Right lung (tissue), 10 donors: Measurements from ENCODE around the gene LRRC32. TPM values are rescaled to one million over a fixed set of nuclear protein-coding genes. Genes with fewer than 3 reads are reported as not detected.
A peak's percentile ranks its signal among the peaks of the same experiment; 100 is the strongest.

Experiments
- DNase-seq, 2 donors: peaks; one replicate each; pipeline ENCODE4 v3.0.0-alpha.2; 2013
- long read RNA-seq, 8 donors: transcript quantifications; one replicate each; lab custom pipeline, GENCODE V29; 2026
- polyA plus RNA-seq, 5 donors: library from polyadenylated mRNA; unstranded; fragments of 120-200 nt; gene quantifications; one replicate each; pipeline versions ENCODE4 v1.2.1 to v1.2.3, GENCODE V29; 2013; ENCODE audit warnings: inconsistent platforms in 1 of 5, low replicate concordance in 1 of 5; ENCODE audit not compliant: insufficient read length in 5 of 5, insufficient read depth in 1 of 5

LRRC32 gene
- 10 to 100 TPM; 31.6 to 52.3 (median 45.1) TPM for polyA plus RNA-seq
- long read RNA-seq, donor 1, full-length matches to known transcripts, result 26 of 26 reads
- long read RNA-seq, donor 1, partial matches to known transcripts, result 0 of 26 reads
- long read RNA-seq, donor 1, other reads (novel, unspliced or antisense), result 0 of 26 reads
- long read RNA-seq, donor 2, full-length matches to known transcripts, result 3 of 3 reads
- long read RNA-seq, donor 2, partial matches to known transcripts, result 0 of 3 reads
- long read RNA-seq, donor 2, other reads (novel, unspliced or antisense), result 0 of 3 reads
- long read RNA-seq, donor 3, full-length matches to known transcripts, result 4 of 4 reads
- long read RNA-seq, donor 3, partial matches to known transcripts, result 0 of 4 reads
- long read RNA-seq, donor 3, other reads (novel, unspliced or antisense), result 0 of 4 reads
- long read RNA-seq, donor 4, full-length matches to known transcripts, result 9 of 9 reads
- long read RNA-seq, donor 4, partial matches to known transcripts, result 0 of 9 reads
- long read RNA-seq, donor 4, other reads (novel, unspliced or antisense), result 0 of 9 reads
- long read RNA-seq, donor 5, full-length matches to known transcripts, result 9 of 9 reads
- long read RNA-seq, donor 5, partial matches to known transcripts, result 0 of 9 reads
- long read RNA-seq, donor 5, other reads (novel, unspliced or antisense), result 0 of 9 reads
- long read RNA-seq, donor 6, full-length matches to known transcripts, result 14 of 14 reads
- long read RNA-seq, donor 6, partial matches to known transcripts, result 0 of 14 reads
- long read RNA-seq, donor 6, other reads (novel, unspliced or antisense), result 0 of 14 reads
- long read RNA-seq, donor 7, full-length matches to known transcripts, result 16 of 16 reads
- long read RNA-seq, donor 7, partial matches to known transcripts, result 0 of 16 reads
- long read RNA-seq, donor 7, other reads (novel, unspliced or antisense), result 0 of 16 reads
- long read RNA-seq, donor 8, full-length matches to known transcripts, result 3 of 3 reads
- long read RNA-seq, donor 8, partial matches to known transcripts, result 0 of 3 reads
- long read RNA-seq, donor 8, other reads (novel, unspliced or antisense), result 0 of 3 reads

- DNase-seq, result peak; percentile 47 to 51
Measured at GRCh38 chr11:76670485-76671236, at the start of gene LRRC32. LRRC32 (minus strand) TSS chr11:76670747; CDS start chr11:76665954, 4,793 bp downstream.

- no peak for DNase-seq
Measured at GRCh38 chr11:76719686-76720085, 49.1 kb upstream of the LRRC32 start.

DNA sequence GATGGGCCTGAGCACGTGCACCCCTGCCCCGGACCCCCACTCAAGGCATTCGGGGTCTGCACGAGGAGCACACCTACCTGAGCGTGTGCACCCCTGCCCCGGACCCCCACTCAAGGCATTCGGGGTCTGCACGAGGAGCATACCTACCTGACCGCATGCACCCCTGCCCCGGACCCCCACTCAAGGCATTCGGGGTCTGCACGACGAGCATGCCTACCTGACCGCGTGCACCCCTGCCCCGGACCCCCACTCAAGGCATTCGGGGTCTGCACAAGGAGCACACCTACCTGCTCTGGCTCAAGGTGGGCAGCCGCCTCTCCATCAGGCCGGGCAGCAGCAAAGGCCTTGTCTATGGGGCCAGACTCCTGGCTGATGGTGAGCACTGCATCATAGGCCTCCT, 48.7 kb upstream of the LRRC32 start:
- no peak for DNase-seq

- DNase-seq, result no peak
Measured at GRCh38 chr11:76717816-76718215, 47.3 kb upstream of the LRRC32 start.

GRCh38 chr11:76717369-76717768, 46.8 kb upstream of the LRRC32 start:
- DNase-seq, result no peak

GRCh38 chr11:76716268-76716667, 45.7 kb upstream of the LRRC32 start:
- DNase-seq, result no peak

- no peak for DNase-seq
Measured at GRCh38 chr11:76714493-76714892, 43.9 kb upstream of the LRRC32 start.

GRCh38 chr11:76713499-76713898, 43.0 kb upstream of the LRRC32 start:
- DNase-seq, result no peak

- no peak for DNase-seq
Measured at GRCh38 chr11:76712125-76712524, 41.6 kb upstream of the LRRC32 start.

DNA sequence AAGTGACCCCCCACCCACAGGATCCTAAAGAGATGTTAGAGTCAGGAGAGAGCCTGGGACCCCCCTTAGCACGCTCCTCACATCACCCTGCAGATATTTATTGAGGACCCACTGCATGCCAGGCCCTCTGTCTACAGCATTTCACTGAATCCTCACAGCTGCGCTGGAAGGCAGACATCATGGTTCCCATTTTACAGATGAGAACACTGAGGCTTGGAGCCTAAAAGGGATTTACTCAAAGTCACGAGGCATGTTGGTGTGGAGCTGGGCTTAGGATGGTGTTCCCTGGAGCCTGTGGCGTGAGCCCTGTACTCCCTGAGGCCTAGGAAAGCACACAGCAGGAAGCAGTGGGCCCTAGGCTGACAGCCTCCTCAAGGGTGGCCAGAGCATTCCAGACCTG, 39.2 kb upstream of the LRRC32 start:
- no peak for DNase-seq

- no peak for DNase-seq
Measured at GRCh38 chr11:76708972-76709660, 38.6 kb upstream of the LRRC32 start.

DNA sequence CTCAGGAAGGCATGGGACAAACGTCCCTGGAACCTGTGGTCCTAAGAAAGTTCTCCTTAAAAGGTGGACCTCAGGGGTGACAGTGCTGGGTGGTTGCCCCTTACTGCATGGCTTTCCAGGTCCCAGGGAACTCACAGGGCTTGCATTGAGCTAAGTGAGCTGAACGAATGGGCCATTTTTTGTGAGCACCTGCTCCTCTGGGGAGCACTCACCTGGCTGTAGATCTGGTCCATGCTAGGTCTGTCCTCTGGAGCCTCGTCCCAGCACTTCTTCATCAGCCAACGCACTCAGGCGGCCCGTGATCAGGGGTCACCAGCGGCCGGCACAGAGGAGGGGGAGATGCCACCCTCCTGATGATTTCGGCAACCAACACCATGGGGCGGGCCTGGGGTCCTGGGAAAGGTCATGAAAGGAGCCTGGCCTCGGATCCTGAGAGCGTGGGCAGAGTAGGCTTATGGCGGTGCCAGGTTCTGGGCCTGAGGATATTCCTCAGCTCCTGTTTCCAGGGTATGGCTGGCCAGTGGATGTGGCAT, 36.8 kb upstream of the LRRC32 start:
- DNase-seq, result no peak

DNA sequence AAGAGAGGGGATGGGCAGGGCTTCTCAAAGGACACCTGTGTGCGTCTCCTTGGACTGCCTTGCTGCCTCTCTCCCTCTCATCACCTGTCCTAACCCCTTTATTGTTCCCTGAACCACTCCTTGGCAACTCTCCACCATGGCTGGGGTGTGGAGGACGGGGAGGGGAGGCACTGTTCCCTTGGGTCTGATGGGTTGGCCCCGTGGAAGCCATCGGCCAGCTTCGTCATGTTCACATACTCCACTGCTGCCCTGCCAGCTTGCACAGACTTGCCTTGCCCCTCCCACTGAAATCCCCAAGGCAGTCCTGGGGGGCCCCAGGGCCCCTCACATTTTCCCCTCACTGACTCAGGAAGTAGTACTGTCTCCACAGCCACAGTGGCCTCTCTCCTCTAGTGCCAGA, 36.1 kb upstream of the LRRC32 start:
- DNase-seq, result no peak

GRCh38 chr11:76705826-76706225, 35.3 kb upstream of the LRRC32 start:
- no peak for DNase-seq

GRCh38 chr11:76704171-76704948, 33.8 kb upstream of the LRRC32 start:
- DNase-seq, result no peak

GRCh38 chr11:76703707-76704106, 33.2 kb upstream of the LRRC32 start:
- no peak for DNase-seq

- DNase-seq, result no peak
Measured at GRCh38 chr11:76702336-76703128, 32.0 kb upstream of the LRRC32 start.

GRCh38 chr11:76701294-76702040, 30.9 kb upstream of the LRRC32 start:
- DNase-seq, result no peak
